GM21717 (cell line): ENCODE measurements around the gene PM20D2.
"Not testable (repeated sequence)": the region's sequence is repeated elsewhere in the genome, so short reads cannot be mapped to it uniquely, and the experiment has no call there.

Source experiments
- ATAC-seq: cut with Tn5 transposase; IDR thresholded peaks from one replicate; pipeline ENCODE4 v1.9.1; 2021; ENCODE audit warnings: mild to moderate bottlenecking, moderate library complexity; ENCODE audit not compliant: unreplicated experiment

Gene PM20D2

GRCh38 chr6:89145956-89146717 lies at the start of gene PM20D2:
TSS of gene PM20D2 (plus strand) at chr6:89146055. CDS start at chr6:89146145, 90 bp downstream.
- peak; percentile 82 for ATAC-seq

- ATAC-seq, result no peak
These were observed 47.4 kb upstream of the PM20D2 start for GRCh38 chr6:89098461-89098860.

- ATAC-seq, result no peak
These were observed 45.7 kb upstream of the PM20D2 start for GRCh38 chr6:89100114-89100513.

GRCh38 chr6:89110284-89110683 lies 35.6 kb upstream of the PM20D2 start:
- ATAC-seq, result no peak

GRCh38 chr6:89111933-89112332 lies 33.9 kb upstream of the PM20D2 start:
- no peak for ATAC-seq

GRCh38 chr6:89116702-89117101 lies 29.2 kb upstream of the PM20D2 start:
- ATAC-seq, result no peak

GRCh38 chr6:89117211-89118108 lies 28.4 kb upstream of the PM20D2 start, which contains the start of gene SRSF12:
TSS of gene SRSF12 (minus strand) at chr6:89118071. CDS start at chr6:89117887, 184 bp downstream.
- ATAC-seq, result peak; percentile 66

GRCh38 chr6:89118931-89119330 lies 26.9 kb upstream of the PM20D2 start:
- no peak for ATAC-seq

- ATAC-seq, result no peak
These were observed 25.5 kb upstream of the PM20D2 start for GRCh38 chr6:89120371-89120770.

- no peak for ATAC-seq
These were observed 23.9 kb upstream of the PM20D2 start for GRCh38 chr6:89121934-89122333.

- no peak for ATAC-seq
These were observed 23.2 kb upstream of the PM20D2 start for GRCh38 chr6:89122625-89123024.

- ATAC-seq, result not testable (repeated sequence)
These were observed 17.6 kb upstream of the PM20D2 start for GRCh38 chr6:89128256-89128671.

- no peak for ATAC-seq
These were observed 14.3 kb upstream of the PM20D2 start for GRCh38 chr6:89131599-89131998.

GRCh38 chr6:89132057-89132456 lies 13.8 kb upstream of the PM20D2 start:
- ATAC-seq, result no peak

- no peak for ATAC-seq
These were observed 11.9 kb upstream of the PM20D2 start for GRCh38 chr6:89133981-89134380.

- no peak for ATAC-seq
These were observed 11.1 kb upstream of the PM20D2 start for GRCh38 chr6:89134723-89135122.

- ATAC-seq, result no peak
These were observed 7.7 kb upstream of the PM20D2 start for GRCh38 chr6:89138173-89138572.

GRCh38 chr6:89139509-89140346 lies 6.1 kb upstream of the PM20D2 start:
- no peak for ATAC-seq

GRCh38 chr6:89140347-89141156 lies 5.3 kb upstream of the PM20D2 start:
- no peak for ATAC-seq

- ATAC-seq, result no peak
These were observed 1.4 kb upstream of the PM20D2 start for GRCh38 chr6:89144354-89144906.
